Measurements from ENCODE around the gene PTGER2. TPM values are rescaled to one million over a fixed set of nuclear protein-coding genes. Genes with fewer than 3 reads are reported as not detected.

Gene PTGER2
- total and polyA plus RNA-seq, 2 of the 8 experiments (the other 6 are each of a cell fraction or from before 2014, with no cell fraction given) = 1.2 TPM

DNA sequence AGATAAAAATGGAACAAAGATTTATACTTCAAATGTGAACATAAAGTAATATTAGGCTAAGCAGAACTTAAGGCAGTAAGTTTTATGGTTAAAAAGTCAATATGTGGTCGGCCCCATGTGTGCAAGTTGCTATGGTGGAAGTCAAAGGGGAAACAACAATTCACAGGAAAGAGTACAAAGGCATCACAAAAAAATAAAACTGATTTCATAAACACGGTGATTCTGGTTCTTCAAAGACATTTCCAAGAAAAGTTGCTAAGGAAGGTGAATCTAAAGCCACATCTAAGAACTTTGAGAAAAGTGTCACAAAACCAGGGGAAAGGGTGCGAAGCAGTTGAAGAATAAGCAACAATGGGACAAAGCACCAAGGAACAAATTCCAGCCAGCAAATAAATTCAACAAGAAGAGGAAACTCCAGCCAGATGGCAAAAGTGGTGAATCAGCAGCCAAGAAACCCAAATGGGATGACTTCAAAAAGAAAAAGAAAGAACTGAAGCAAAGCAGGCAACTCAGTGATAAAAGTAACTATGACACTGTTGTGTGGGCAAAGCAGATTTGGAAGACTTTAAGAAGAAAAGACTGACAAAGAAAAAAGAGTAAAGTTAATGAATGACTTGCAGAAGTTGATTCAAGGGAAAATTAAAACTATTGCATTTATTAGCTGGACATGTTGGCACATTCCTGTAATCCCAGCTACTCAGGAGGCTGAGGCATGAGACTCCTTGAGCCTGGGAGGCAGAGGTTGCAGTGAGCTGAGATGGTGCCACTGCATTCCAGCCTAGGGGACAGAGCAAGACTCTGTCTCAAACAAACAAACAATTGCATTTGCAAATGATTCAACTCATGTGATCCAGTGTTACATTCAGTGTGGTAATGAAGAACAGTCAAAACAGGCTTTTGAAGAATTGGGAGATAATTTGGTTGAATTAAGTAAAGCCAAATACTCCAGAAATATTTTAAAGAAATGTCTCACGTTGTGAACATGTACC is 27.2 kb upstream of the PTGER2 start (continued):
- TF ChIP-seq, protein P1, sequence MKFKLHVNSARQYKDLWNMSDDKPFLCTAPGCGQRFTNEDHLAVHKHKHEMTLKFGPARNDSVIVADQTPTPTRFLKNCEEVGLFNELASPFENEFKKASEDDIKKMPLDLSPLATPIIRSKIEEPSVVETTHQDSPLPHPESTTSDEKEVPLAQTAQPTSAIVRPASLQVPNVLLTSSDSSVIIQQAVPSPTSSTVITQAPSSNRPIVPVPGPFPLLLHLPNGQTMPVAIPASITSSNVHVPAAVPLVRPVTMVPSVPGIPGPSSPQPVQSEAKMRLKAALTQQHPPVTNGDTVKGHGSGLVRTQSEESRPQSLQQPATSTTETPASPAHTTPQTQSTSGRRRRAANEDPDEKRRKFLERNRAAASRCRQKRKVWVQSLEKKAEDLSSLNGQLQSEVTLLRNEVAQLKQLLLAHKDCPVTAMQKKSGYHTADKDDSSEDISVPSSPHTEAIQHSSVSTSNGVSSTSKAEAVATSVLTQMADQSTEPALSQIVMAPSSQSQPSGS (IDR thresholded peaks at IDR 0.05; ENCODE audit: low read length) = no peak
- TF ChIP-seq CTBP2 (IDR thresholded peaks at IDR 0.05; ENCODE audit: borderline replicate concordance, insufficient read depth, insufficient read length, low read length) (no peak), PHF8 (conservative IDR thresholded peaks at IDR 0.05; ENCODE audit: low read depth, low read length) (no peak), CHD1 (IDR thresholded peaks at IDR 0.05; ENCODE audit: low read depth, low read length) (no peak), SP4 (IDR thresholded peaks at IDR 0.05; ENCODE audit: low read length) (no peak)
